Measurements from ENCODE around the gene MRPL54. TPM values are rescaled to one million over a fixed set of nuclear protein-coding genes. Genes with fewer than 3 reads are reported as not detected.

Gene MRPL54
- total RNA-seq, result 40.4 TPM

GRCh38 chr19:3762501-3763459 lies at the start of gene MRPL54:
MRPL54 (plus strand) TSS chr19:3762682; CDS start chr19:3762701, 19 bp downstream.
- Histone ChIP-seq H3K4me1 (ENCODE audit: insufficient read depth, low read length) (peaks cover 48% of the 10 kb centered on the region), H3K27me3 (ENCODE audit: insufficient read depth, low read length) (no peaks in the 10 kb centered on the region), H3K4me3 (ENCODE audit: low read length) (peak within 1 kb of the TSS; percentile 73), H3K9me3 (ENCODE audit: low read depth, low read length) (no peaks in the 10 kb centered on the region)

GRCh38 chr19:3716147-3716668 lies 46.3 kb upstream of the MRPL54 start:
- Histone ChIP-seq H3K9me3 (ENCODE audit: low read depth, low read length) (no peaks in the 10 kb centered on the region), H3K27me3 (ENCODE audit: insufficient read depth, low read length) (peaks cover 12% of the 10 kb centered on the region), H3K4me3 (ENCODE audit: low read length) (no peak overlapping the region), H3K4me1 (ENCODE audit: insufficient read depth, low read length) (peaks cover 6% of the 10 kb centered on the region)

- Histone ChIP-seq H3K27me3 (ENCODE audit: insufficient read depth, low read length) (peaks cover 24% of the 10 kb centered on the region), H3K9me3 (ENCODE audit: low read depth, low read length) (no peaks in the 10 kb centered on the region), H3K4me1 (ENCODE audit: insufficient read depth, low read length) (peaks cover 10% of the 10 kb centered on the region)
These were observed 42.6 kb upstream of the MRPL54 start for GRCh38 chr19:3719868-3720267.

GRCh38 chr19:3720349-3720917 lies 42.0 kb upstream of the MRPL54 start:
- Histone ChIP-seq H3K9me3 (ENCODE audit: low read depth, low read length) (no peaks in the 10 kb centered on the region), H3K4me1 (ENCODE audit: insufficient read depth, low read length) (peaks cover 10% of the 10 kb centered on the region), H3K27me3 (ENCODE audit: insufficient read depth, low read length) (peaks cover 24% of the 10 kb centered on the region), H3K4me3 (ENCODE audit: low read length) (no peak overlapping the region)

More at GRCh38 chr19:3719868-3720267, 42.6 kb upstream of the MRPL54 start:
- H3K4me3 ChIP-seq (ENCODE audit: low read length), result no peak overlapping the region

GRCh38 chr19:3721131-3721886 lies 41.2 kb upstream of the MRPL54 start:
- no peaks in the 10 kb centered on the region for H3K9me3 ChIP-seq (ENCODE audit: low read depth, low read length)
- H3K4me1 ChIP-seq (ENCODE audit: insufficient read depth, low read length), result peaks cover 10% of the 10 kb centered on the region
- peak overlapping the region; percentile 15 for H3K4me3 ChIP-seq (ENCODE audit: low read length)
- H3K27me3 ChIP-seq (ENCODE audit: insufficient read depth, low read length), result peaks cover 24% of the 10 kb centered on the region

GRCh38 chr19:3721887-3722442 lies 40.5 kb upstream of the MRPL54 start:
- Histone ChIP-seq H3K4me1 (ENCODE audit: insufficient read depth, low read length) (peaks cover 10% of the 10 kb centered on the region), H3K4me3 (ENCODE audit: low read length) (peak overlapping the region; percentile 15), H3K9me3 (ENCODE audit: low read depth, low read length) (no peaks in the 10 kb centered on the region), H3K27me3 (ENCODE audit: insufficient read depth, low read length) (peaks cover 24% of the 10 kb centered on the region)

GRCh38 chr19:3722443-3723109 lies 39.9 kb upstream of the MRPL54 start:
- Histone ChIP-seq H3K27me3 (ENCODE audit: insufficient read depth, low read length) (peaks cover 24% of the 10 kb centered on the region), H3K9me3 (ENCODE audit: low read depth, low read length) (no peaks in the 10 kb centered on the region), H3K4me1 (ENCODE audit: insufficient read depth, low read length) (peaks cover 10% of the 10 kb centered on the region), H3K4me3 (ENCODE audit: low read length) (no peak overlapping the region)

GRCh38 chr19:3723110-3723488 lies 39.4 kb upstream of the MRPL54 start:
- peaks cover 24% of the 10 kb centered on the region for H3K27me3 ChIP-seq (ENCODE audit: insufficient read depth, low read length)
- no peak overlapping the region for H3K4me3 ChIP-seq (ENCODE audit: low read length)
- H3K4me1 ChIP-seq (ENCODE audit: insufficient read depth, low read length), result peaks cover 10% of the 10 kb centered on the region
- no peaks in the 10 kb centered on the region for H3K9me3 ChIP-seq (ENCODE audit: low read depth, low read length)

- no peak overlapping the region for H3K4me3 ChIP-seq (ENCODE audit: low read length)
- peaks cover 10% of the 10 kb centered on the region for H3K4me1 ChIP-seq (ENCODE audit: insufficient read depth, low read length)
- H3K27me3 ChIP-seq (ENCODE audit: insufficient read depth, low read length), result peaks cover 24% of the 10 kb centered on the region
- no peaks in the 10 kb centered on the region for H3K9me3 ChIP-seq (ENCODE audit: low read depth, low read length)
These were observed 38.6 kb upstream of the MRPL54 start for GRCh38 chr19:3723883-3724282.

GRCh38 chr19:3725121-3725520 lies 37.4 kb upstream of the MRPL54 start:
- Histone ChIP-seq H3K27me3 (ENCODE audit: insufficient read depth, low read length) (peaks cover 20% of the 10 kb centered on the region), H3K9me3 (ENCODE audit: low read depth, low read length) (no peaks in the 10 kb centered on the region), H3K4me1 (ENCODE audit: insufficient read depth, low read length) (peaks cover 10% of the 10 kb centered on the region), H3K4me3 (ENCODE audit: low read length) (no peak overlapping the region)

- H3K4me1 ChIP-seq (ENCODE audit: insufficient read depth, low read length), result peaks cover 9% of the 10 kb centered on the region
- H3K9me3 ChIP-seq (ENCODE audit: low read depth, low read length), result no peaks in the 10 kb centered on the region
- peaks cover 14% of the 10 kb centered on the region for H3K27me3 ChIP-seq (ENCODE audit: insufficient read depth, low read length)
- H3K4me3 ChIP-seq (ENCODE audit: low read length), result no peak overlapping the region
These were observed 36.7 kb upstream of the MRPL54 start for GRCh38 chr19:3725640-3726310.

GRCh38 chr19:3730457-3730958 lies 32.0 kb upstream of the MRPL54 start:
- Histone ChIP-seq H3K4me3 (ENCODE audit: low read length) (no peak overlapping the region), H3K27me3 (ENCODE audit: insufficient read depth, low read length) (no peaks in the 10 kb centered on the region), H3K4me1 (ENCODE audit: insufficient read depth, low read length) (no peaks in the 10 kb centered on the region), H3K9me3 (ENCODE audit: low read depth, low read length) (no peaks in the 10 kb centered on the region)

- Histone ChIP-seq H3K27me3 (ENCODE audit: insufficient read depth, low read length) (no peaks in the 10 kb centered on the region), H3K9me3 (ENCODE audit: low read depth, low read length) (no peaks in the 10 kb centered on the region), H3K4me1 (ENCODE audit: insufficient read depth, low read length) (no peaks in the 10 kb centered on the region)
These were observed 30.4 kb upstream of the MRPL54 start for GRCh38 chr19:3732108-3732507.

More at GRCh38 chr19:3732108-3732507, 30.4 kb upstream of the MRPL54 start:
- H3K4me3 ChIP-seq (ENCODE audit: low read length), result no peak overlapping the region

All from mononuclear cell (primary cell).